GM20431 (cell line): ENCODE data around the gene HIGD1B.
"Not testable (repeated sequence)": the region's sequence is repeated elsewhere in the genome, so short reads cannot be mapped to it uniquely, and the experiment has no call there.

Experiments used
- in situ Hi-C: fragments of 300-500 bp; cut with MseI, MboI; formaldehyde crosslinking; loops from one replicate; pipeline ENCODE4 v1.15.0; 2020; ENCODE audit warnings: low sequenced_read_pairs; ENCODE audit not compliant: unreplicated experiment

HIGD1B gene

DNA sequence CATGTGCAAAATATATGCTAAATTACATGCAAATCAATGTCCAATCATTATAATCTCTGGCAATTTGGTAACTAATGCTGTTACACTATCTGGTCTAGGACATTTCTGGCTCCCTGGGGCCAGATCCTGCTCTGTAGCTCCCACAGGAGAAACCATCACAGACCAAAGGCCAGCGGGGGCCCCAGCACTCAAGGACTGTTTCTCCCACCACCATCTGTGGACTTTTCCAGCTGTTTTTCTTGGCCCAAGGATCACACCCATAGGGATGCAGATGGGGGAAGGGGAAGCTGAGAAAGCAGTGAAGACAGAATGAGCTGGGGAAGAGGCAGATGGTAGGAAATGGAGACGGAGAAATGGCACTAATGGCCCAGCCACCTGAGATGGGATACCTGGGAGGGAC, at the start of gene HIGD1B:
TSS of gene HIGD1B (plus strand) at position 298 of the 400 bp plus-strand sequence. CDS start 270 bp downstream, outside the sequence.
- in situ Hi-C loops: no loop called here

DNA sequence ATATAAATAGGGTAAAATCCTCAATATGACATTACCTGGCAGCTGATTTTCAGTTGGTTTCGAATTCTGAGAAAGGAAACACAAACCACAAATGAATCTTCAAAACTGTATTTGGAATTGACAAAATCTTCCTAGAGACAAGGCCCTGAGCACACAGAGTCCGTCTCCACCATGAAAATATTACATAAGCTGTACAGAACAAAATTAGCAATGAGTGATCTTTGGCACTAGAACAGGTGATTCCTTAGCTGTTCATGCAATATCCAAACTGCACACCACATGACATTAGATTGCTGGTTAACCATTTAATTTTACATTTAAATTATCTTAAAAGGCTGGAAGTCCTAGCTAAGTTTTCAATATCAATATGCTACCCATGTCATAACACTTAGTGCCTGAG, 49.3 kb upstream of the HIGD1B start:
- in situ Hi-C loops: no loop called here

DNA sequence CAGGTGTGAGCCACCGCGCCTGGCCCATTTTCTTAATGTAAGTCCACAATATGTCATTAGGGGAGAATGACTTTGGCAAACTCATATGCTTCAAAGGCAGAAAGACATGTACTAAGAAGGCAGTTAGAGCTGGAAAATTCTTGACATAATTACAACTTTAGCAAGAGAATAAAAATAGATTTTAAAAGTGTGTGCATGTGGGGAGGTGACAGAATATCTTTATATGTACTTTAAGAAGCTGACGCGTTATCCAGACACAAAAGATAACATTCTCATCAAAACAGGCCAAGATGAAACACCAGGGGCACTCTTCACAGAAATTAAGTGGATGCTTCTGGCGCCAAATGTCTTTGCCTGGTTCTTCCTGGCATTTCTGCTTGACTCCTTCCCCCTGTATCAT, 45.8 kb upstream of the HIGD1B start:
- in situ Hi-C loops: no loop called here

DNA sequence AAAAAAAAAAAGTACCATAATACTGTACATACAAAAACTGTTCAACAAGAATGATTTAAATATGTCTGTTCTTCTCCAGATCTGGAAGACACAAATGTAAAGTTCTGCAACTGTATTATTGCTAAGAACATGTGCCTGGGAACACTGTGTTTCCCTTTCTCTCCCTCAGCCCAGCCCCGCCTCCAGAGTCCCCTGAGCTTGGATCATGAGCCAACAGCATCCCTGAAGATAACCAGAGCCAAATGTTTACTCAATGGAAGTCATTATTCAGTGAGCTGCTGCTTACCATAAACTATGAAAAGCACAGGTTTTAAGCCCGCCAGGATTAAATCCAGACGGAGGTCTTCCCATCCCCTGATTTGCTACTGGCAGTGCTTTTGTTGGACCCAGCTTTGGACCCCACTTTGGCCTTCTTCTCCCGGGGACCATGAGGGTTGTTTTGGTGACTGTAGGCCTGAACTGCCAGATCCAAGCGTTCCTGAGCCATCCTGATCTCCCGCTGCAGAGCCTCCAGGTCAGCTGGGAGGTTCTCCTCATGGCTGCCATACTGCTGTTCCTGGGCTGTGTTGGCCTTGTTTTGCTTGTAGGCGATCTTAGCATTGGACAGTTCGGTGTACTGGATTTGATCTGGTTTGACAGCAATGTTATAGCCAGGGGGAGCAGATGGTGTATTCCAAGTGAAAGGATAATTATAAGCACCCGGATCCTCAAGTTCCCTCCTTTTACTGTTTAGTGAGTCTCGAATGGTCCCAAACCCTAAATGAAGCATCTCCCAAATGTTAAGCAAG, 43.2 kb upstream of the HIGD1B start:
- in situ Hi-C loops: no loop called here

DNA sequence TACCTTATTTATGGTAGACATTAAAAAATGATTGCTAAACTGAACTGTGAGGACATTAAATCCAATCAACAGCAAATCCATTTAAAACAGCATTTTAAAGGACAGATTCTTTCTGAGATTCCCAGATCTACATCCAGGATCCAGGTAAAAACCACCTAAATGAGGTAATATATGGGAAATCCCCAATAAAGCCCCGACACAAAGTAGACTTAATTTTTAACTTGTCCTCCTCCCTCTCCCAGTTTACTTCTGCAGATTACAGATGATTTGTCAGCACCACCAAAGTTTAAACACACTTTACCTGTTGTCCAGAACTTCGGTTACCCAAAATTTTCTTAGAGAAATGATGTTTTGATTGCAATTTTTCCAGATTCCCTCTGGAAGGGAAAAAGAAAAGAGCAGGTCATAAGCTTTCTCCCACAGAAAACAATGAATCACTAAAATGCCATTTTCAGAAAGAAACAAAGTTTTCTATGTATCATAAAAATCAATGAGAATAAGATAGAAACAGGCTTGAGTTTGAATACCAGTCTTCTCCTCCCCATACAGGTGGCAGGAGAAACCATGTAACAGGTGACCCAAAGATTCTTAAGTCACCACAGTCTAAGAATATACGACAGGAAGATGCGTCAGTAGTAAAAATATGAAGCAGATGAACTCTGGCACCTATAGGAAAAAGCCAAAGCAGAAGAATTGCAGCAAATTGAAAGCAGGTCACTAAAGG, 40.4 kb upstream of the HIGD1B start:
- in situ Hi-C loops: no loop called here

DNA sequence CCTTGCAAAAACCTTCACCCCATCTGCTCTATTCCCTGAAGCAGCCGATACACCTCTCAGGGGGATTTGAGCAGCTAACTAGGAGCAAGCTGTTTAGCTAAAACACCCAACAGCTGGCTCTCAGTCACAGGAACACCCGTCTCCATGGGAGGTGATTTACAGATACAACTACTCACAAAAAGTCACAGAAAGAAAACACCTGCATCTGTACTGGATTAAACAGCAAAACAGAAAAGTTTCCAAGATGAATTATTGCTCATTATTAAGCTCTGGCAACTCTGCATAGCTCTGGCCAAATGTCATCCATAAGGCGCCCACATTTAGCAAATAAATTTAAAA, 39.9 kb upstream of the HIGD1B start:
- in situ Hi-C loops: no loop called here

DNA sequence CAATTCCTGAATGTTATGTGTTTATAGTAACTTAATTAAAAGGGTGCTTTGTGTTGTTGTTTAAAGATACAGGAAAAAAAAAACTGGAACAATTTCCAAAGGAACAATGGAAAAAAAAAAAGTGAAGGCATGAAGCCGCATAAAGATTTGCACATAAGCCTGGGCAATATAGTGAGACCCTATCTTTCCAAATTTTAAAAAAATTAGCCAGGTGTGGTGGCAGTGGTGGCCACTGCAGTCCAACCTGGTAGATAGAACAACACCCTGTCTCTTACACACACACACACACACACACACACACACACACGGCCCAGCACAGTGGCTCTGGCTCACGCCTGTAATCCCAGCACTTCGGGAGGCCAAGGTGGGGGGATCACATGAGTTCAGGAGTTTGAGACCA, 39.5 kb upstream of the HIGD1B start:
- in situ Hi-C loops: no loop called here

DNA sequence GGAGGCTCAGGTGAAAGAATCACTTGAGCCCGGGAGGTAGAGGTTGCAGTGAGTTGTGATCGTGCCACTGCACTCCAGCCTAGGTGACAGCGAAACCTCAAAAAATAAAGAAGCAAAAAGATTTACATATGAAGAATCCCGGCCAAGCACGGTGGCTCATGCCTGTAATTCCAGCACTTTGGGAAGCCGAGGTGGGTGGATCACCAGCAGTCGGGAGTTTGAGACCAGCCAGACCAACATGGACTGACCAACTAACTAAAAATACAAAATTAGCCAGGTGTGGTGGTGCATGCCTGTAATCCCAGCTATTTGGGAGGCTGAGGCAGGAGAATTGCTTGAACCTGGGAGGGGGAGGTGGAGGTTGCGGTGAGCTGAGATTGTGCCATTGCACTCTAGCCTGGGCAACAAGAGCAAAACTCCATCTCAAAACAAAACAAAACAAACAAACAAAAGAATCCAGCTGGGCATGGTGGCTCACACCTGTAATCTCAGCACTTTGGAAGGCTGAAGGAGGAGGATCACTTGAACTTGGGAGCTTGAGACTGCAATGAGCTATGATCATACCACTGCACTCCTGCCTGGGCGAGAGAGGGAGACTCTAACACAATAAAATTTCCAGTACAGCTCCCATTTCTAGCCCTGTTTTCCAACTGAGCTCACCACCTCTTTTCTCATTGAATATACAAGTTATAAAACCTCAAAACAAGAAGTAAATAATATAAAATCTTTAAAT, 38.9 kb upstream of the HIGD1B start:
- in situ Hi-C loops: not testable (repeated sequence)

DNA sequence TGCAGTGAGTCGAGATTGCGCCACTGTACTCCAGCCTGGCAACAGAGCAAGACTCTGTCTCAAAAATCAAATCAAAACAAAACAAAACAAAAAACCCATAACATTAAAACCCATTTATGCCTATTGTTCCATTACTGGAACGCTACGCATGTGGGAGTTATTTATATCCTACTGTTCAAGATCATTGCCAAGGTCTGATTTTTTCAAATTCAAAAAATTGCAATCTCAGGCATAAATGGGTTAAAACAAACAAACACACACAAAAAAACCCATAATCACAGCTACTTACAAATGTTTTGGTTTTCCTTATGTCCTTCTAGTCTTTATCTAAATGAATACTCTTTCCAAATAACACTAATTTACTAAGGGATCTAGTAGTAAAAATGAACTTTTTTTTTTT, 35.4 kb upstream of the HIGD1B start:
- in situ Hi-C loops: no loop called here

DNA sequence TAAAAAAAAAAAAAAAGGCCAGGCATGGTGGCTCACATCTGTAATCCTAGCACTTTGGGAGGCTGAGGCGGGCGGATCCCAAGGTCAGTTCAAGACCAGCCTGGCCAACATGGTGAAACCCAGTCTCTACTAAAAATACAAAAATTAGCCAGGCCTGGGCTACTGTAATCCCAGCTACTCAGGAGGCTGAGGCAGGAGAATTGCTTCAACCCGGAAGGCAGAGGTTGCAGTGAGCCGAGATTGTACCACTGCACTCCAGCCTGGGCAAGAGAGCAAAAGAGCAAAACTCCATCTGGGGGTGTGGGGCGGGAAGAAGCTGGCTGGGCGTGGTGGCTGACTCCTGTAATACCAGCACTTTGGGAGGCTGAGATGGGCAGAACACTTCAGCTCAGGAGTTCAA, 29.2 kb upstream of the HIGD1B start:
- in situ Hi-C loops: not testable (repeated sequence)

DNA sequence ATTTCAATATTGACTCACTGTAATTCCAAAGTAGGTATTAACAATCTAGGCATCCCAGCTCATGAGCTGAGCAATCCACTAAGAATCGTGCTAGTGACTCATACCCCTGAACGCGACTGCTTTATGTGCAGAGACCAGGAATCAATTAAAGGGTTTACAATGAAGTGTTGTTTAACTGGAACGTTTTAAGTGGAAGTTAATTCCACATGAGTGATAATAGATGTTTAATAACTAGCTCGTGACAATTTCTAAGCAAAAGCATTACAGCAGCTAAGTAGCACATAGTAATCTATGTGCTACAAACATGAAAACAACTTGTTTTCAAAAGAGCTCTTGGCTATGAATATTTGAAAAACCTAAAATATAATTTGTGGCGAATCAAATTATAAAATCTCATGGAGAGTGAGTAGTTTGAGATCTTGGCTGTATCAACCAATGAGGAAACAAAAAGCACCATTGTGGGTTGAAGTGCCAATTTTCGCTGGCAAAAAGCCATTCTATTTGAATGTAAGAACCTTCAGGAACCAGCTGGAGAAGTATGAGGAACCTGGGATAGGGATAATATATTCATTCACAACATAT, 27.0 kb upstream of the HIGD1B start:
- in situ Hi-C loops: no loop called here

DNA sequence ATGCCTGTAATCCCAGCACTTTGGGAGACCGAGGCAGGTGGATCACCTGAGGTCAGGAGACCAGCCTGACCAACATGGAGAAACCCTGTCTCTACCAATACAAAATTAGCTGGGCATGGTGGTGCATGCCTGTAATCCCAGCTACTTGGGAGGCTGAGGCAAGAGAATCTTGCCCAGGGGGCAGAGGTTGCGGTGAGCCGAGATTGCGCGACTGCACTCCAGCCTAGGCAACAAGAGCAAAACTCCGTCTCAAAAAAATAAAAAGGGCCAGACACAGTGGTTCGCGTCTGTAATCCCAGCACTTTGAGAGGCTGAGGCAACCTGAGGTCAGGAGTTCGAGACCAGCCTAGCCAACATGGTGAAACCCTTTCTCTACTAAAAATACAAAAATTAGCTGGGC, 22.4 kb upstream of the HIGD1B start:
- in situ Hi-C loops: not testable (repeated sequence)

DNA sequence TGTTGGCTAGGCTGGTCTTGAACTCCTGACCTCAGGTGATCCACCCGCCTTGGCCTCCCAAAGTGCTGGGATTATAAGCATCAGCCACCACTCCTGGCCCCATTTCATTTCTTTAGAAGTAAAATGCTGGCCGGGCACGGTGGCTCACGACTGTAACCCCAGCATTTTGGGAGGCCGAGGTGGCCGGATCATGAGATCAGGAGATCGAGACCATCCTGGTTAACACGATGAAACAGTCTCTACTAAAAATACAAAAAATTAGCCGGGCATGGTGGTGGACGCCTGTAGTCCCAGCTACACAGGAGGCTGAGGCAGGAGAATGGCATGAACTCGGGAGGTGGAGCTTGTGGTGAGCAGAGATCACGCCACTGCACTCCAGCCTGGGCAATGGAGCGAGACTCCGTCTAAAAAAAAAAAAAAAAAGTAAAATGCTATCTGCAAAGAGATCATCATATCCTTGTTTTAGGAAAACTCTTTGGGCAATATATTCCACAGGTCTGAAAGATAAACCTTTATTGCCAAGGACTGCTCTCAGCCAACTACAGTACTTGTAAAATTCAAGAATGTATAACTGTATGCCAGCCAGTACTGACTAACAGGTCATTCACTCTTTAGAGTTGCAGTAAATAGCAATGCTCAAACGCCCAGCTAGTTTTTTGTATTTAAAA, 21.4 kb upstream of the HIGD1B start:
- in situ Hi-C loops: no loop called here

DNA sequence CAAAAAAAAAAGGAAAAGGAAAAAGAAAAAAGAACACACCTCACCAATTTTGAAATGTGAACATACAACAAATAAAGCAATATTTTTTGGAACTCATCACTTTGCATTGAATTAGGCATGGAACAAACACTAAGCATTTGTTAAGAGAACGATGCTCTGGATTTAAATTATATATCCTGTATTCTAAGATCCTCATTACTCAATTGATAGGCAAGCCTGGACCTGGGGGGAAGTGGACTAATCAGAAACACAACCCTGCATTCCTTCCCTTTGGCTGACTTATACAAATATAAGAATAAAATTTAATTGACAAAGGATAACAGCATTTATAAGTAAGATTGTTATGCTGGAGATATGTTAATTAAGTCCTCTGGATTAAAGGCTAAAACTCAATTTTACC, 19.8 kb upstream of the HIGD1B start:
- in situ Hi-C loops: no loop called here

DNA sequence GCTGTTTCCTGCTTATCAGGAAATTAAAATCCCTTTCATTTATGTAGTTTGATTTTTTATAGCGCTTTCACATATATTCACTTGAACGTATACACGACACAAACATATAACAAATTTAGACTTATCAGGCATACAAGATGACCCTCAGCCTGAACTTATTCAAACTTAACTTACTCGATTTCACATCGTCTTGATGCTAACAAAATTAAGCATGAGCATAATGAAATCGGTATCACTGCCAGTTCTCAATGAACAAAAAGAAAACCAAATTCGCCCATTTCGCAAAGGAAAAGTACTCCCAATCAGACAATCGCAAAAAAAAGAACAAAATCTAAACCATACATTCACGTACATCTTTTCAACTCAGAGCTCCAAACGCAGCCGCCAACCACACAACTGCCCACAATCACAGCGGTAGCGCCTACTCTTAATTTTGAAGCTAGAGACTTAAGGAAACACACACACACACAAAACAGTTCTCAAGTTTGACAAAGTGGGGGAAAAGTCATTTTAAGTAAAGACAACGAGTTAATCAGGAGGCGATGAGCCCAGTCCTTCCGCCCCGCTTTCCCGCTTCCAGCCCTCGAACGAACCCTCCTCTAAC, 18.7 kb upstream of the HIGD1B start:
- in situ Hi-C loops: no loop called here

DNA sequence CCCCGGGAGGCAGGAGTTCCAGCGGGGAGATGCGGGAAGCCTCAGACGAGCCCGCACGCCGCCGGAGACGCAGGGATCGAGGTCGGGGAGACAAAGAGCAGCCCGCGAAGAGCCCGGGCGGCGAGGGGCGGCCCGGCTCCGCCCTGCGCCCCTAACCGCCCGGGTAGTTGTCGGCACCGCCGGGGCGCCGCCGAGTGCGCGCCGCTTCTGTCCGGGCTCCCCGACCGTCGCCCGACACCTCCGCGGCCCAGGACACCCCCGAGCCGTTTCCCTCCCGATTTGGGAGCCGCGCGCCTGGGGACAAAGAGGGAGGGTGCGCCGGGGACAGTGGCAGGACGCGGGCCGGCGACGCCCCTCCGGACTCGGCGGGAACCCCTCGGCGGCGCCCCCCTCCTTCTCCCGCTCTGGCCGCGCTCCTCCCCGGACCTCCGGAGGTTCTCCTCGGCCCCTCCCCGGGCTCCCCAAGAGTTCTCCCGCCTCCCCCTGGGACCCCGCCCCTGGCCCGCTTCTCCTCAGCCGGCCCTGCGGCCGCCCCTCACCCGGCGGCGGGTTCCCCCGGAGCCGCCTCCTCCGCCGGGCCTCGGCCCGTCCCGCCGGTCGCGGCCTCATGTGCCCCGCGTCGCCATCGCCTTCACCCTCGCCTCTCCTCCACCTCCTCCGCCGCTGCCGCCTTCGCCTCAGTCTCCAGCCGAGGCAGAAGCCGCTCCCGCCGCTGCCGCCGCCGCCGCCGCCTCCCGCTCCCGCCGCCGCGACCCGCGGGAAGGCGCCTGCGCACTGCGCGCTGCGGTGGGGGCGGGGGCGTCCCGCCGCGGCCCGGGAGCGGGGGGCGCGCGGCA, 17.9 kb upstream of the HIGD1B start, which contains the start of gene GJC1:
TSS of gene GJC1 (minus strand) at position 765 of the 836 bp plus-strand sequence. CDS start 24,470 bp downstream, outside the sequence.
- in situ Hi-C loops: no loop called here

DNA sequence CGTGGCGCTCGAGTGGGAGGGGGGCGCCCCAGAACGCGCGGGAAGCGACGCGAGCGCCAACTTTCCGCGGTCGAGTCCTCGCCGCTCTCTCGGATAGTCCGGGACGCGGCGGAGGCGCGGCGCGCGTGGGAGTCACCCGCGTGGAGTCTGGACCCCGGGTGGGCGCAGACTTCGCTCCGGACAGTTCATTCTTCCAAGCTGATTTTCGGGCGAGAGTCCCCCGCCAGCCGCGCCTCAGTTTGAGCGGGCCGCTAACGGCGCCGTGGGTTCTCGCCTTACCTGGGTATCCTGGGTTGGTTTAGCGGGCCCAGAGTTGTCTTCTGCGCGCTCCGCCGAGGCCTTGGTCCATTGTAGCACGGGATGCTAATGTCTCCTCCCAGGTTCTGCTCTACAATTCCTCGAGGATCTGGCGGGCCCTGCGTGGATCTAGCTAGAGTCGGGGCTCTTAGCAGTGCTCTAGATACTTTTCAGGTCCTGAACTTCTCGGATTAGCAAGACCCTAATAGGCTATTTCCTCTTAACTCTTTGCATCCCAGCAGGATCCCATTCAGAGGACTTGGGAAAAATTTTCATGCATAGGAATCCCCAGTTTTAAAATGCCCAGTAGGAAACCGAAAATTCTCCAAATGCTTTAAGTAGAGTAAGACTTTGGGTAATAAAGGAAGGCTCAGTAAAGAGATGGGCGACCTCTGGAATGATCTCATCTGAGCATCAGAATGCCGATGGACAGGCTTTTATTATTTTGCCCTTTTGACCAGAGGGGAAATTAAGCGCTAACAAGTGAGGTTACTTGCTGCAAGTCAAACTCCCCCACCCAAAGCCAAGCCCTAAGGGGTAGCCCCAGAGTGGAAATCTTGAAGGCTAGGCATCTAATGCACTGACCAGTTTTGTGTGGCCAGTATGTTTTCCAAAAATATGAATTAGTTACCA, 17.1 kb upstream of the HIGD1B start:
- in situ Hi-C loops: no loop called here

DNA sequence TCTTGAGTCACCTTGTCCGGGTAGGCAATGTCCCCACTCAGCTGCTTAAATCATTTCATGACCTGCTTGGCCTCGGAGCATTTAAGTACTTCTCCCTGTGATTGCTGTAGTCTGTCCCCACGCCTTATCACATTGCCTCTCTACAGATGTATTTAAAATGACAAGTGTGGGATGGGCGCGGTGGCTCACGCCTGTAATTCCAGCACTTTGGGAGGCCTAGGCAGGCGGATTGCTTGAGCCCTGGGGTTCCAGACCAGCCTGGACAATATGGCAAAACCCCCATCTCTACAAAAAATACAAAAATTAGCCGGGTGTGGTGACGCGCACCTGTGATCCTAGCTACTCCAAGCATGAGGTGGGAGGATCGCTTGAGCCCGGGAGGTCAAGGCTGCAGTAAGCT, 16.3 kb upstream of the HIGD1B start:
- in situ Hi-C loops: no loop called here
